Neural progenitor cell (in vitro differentiated cells): ENCODE results near the gene RIT1. TPM values are rescaled to one million over a fixed set of nuclear protein-coding genes. Genes with fewer than 3 reads are reported as not detected.
A peak's percentile ranks its signal among the peaks of the same experiment; 100 is the strongest.

Experiments
- DNase-seq: peaks from one replicate; pipeline ENCODE4 v3.0.0-alpha.2; 2016; ENCODE audit warnings: low spot score
- H2AFZ ChIP-seq: fragments of 200-600 bp; sonication (generic); replicated peaks from 2 replicates; pipeline ENCODE4 v1.6.1; 2016; ENCODE audit warnings: antibody characterized with exemption
- H3F3A ChIP-seq: fragments of 200-600 bp; sonication (generic); 2 replicates; pipeline ENCODE4 v1.6.1; 2016; ENCODE audit warnings: antibody characterized with exemption, low read depth
- H3K27ac ChIP-seq: fragments of 200-600 bp; sonication (generic); 2 replicates; pipeline ENCODE4 v1.5.1; 2016; ENCODE audit warnings: mild to moderate bottlenecking
- H3K27me3 ChIP-seq: fragments of 200-600 bp; sonication (generic); 2 replicates; pipeline ENCODE4 v1.6.1; 2016; ENCODE audit warnings: mild to moderate bottlenecking, moderate library complexity
- H3K36me3 ChIP-seq: fragments of 200-600 bp; sonication (generic); 2 replicates; pipeline ENCODE4 v1.5.1; 2016
- H3K4me1 ChIP-seq: fragments of 200-600 bp; sonication (generic); 2 replicates; pipeline ENCODE4 v1.6.1; 2016; ENCODE audit warnings: mixed run types
- H3K4me2 ChIP-seq: fragments of 200-600 bp; sonication (generic); 2 replicates; pipeline ENCODE4 v1.6.1; 2016
- H3K4me3 ChIP-seq: fragments of 200-600 bp; sonication (generic); 2 replicates; pipeline ENCODE4 v1.5.1; 2016
- H3K79me2 ChIP-seq: fragments of 200-600 bp; sonication (generic); 2 replicates; pipeline ENCODE4 v1.6.1; 2016; ENCODE audit warnings: low read depth
- H3K9ac ChIP-seq: fragments of 200-600 bp; sonication (generic); 2 replicates; pipeline ENCODE4 v1.6.1; 2016
- H3K9me3 ChIP-seq: fragments of 200-600 bp; sonication (generic); 2 replicates; pipeline ENCODE4 v1.5.1; 2016; ENCODE audit warnings: low read depth
- H4K20me1 ChIP-seq: fragments of 200-600 bp; sonication (generic); 2 replicates; pipeline ENCODE4 v1.6.1; 2016; ENCODE audit warnings: low read depth
- H3K27ac Mint-ChIP-seq: 3 replicates; pipeline ENCODE4 v1.8.0; 2021; ENCODE audit warnings: mixed read lengths
- H3K27me3 Mint-ChIP-seq: 2 replicates; pipeline ENCODE4 v1.8.0; 2022; ENCODE audit warnings: low read depth, mild to moderate bottlenecking, inconsistent platforms, moderate library complexity, mixed read lengths; ENCODE audit not compliant: insufficient read depth
- H3K36me3 Mint-ChIP-seq: 3 replicates; pipeline ENCODE4 v1.8.0; 2021; ENCODE audit warnings: mixed read lengths
- H3K4me1 Mint-ChIP-seq: 3 replicates; pipeline ENCODE4 v1.8.0; 2021; ENCODE audit warnings: mixed read lengths
- H3K4me3 Mint-ChIP-seq: 3 replicates; pipeline ENCODE4 v1.8.0; 2021; ENCODE audit warnings: mild to moderate bottlenecking, moderate library complexity, mixed read lengths
- H3K9me3 Mint-ChIP-seq: 3 replicates; pipeline ENCODE4 v1.8.0; 2020; ENCODE audit warnings: mixed read lengths
- EZH2 ChIP-seq: fragments of 200-600 bp; sonication (generic); IDR thresholded peaks from 2 replicates; pipeline ENCODE4 v1.6.1; 2017; ENCODE audit warnings: antibody characterized with exemption, mild to moderate bottlenecking, moderate library complexity
- EZH2phosphoT487 ChIP-seq: fragments of 200-600 bp; sonication (generic); IDR thresholded peaks from 2 replicates; pipeline ENCODE4 v1.6.1; 2017; ENCODE audit warnings: antibody characterized with exemption
- total RNA-seq: library from RNA; depleted of rRNA; stranded (reverse); fragments of >200 nt; gene quantifications from 2 replicates; pipeline ENCODE4 v1.2.3, GENCODE V29; 2015; ENCODE audit warnings: low replicate concordance
- TF ChIP-seq, protein P1 (sequence below): fragments of 200-600 bp; sonication (generic); IDR thresholded peaks from 2 replicates; pipeline ENCODE4 v1.5.1; 2017; ENCODE audit warnings: antibody characterized with exemption, mild to moderate bottlenecking

The RIT1 gene
- total RNA-seq, 1 donor from 2014 or later = 51.3 TPM

DNA sequence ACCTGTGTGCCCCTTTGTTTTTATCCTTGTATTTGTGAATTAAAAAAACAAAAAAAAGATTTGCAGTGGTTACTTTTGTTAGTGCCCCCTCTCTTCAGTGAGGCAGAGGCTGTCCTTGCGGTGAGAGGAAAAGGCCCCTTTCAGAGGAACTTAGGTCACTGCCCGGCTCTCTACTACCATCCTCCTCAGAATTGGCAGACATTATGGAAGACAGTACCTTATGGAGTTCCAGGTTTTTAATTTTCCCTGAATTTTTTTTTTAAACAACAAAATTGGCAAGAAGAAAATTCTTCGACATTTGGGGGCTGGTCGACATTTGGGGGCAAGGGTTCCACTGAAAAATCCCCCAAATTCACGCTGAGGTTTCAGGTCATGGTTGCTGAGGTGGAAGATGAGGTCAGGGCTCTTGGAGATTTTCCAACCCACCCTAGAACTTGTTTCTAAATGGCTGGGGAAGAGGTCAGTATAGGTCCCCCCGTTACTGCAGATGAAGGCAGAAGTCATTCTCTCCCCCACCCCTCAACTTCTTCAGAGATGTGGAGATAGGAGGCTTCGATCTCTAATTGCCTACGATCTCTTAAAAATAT is 35.6 kb upstream of the RIT1 start:
- Histone ChIP-seq H3K4me3 (no peak overlapping the region), H2AFZ (no peak overlapping the region), H3K9ac (no peak overlapping the region), H3K79me2 (no peaks in the 10 kb centered on the region), H3K27me3 (no peaks in the 10 kb centered on the region), H3K27ac (peak overlapping the region; percentile 65), H3F3A (peaks cover 34% of the 10 kb centered on the region), H3K4me1 (peaks cover 10% of the 10 kb centered on the region), H4K20me1 (peaks cover 3% of the 10 kb centered on the region), H3K4me2 (no peak overlapping the region), H3K36me3 (peaks cover 7% of the 10 kb centered on the region), H3K9me3 (no peaks in the 10 kb centered on the region)
- TF ChIP-seq EZH2phosphoT487 = no peak
- TF ChIP-seq EZH2 = no peak
- TF ChIP-seq, protein P1, sequence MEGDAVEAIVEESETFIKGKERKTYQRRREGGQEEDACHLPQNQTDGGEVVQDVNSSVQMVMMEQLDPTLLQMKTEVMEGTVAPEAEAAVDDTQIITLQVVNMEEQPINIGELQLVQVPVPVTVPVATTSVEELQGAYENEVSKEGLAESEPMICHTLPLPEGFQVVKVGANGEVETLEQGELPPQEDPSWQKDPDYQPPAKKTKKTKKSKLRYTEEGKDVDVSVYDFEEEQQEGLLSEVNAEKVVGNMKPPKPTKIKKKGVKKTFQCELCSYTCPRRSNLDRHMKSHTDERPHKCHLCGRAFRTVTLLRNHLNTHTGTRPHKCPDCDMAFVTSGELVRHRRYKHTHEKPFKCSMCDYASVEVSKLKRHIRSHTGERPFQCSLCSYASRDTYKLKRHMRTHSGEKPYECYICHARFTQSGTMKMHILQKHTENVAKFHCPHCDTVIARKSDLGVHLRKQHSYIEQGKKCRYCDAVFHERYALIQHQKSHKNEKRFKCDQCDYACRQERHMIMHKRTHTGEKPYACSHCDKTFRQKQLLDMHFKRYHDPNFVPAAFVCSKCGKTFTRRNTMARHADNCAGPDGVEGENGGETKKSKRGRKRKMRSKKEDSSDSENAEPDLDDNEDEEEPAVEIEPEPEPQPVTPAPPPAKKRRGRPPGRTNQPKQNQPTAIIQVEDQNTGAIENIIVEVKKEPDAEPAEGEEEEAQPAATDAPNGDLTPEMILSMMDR = no peak
- H3K4me1 Mint-ChIP-seq = peaks cover 7% of the 10 kb centered on the region
- no peak for DNase-seq
- peaks cover 12% of the 10 kb centered on the region for H3K36me3 Mint-ChIP-seq
- H3K27ac Mint-ChIP-seq = no peak overlapping the region
- no peaks in the 10 kb centered on the region for H3K9me3 Mint-ChIP-seq
- peaks cover 4% of the 10 kb centered on the region for H3K27me3 Mint-ChIP-seq
- H3K4me3 Mint-ChIP-seq = no peak overlapping the region

DNA sequence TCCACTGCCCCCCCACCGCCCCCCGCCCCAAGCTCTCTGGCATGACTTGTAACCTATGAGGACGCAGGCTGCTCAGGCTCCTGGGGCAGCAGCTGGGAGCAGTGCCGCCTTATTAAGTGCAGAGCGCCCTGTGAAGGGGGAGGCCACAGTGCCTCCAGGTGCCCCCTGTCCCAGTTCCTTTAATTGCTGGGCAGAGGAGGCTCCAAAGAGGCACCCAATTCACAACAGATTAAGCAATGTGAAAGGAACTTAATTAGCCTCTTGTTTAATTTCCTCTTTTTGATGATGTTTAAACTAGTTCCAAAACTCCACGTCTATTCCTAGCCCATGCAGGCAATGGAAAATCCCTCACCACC is 33.3 kb upstream of the RIT1 start:
- H3K27me3 Mint-ChIP-seq = peaks cover 2% of the 10 kb centered on the region
- TF ChIP-seq, protein P1 = no peak
- TF ChIP-seq EZH2 (no peak), EZH2phosphoT487 (no peak)
- H3K4me3 ChIP-seq = no peak overlapping the region
- peak overlapping the region; percentile 61 for H3K27ac Mint-ChIP-seq
- H2AFZ ChIP-seq = no peak overlapping the region
- H3K4me1 ChIP-seq = peaks cover 10% of the 10 kb centered on the region
- no peaks in the 10 kb centered on the region for H3K9me3 Mint-ChIP-seq
- H3K4me3 Mint-ChIP-seq = no peak overlapping the region
- H4K20me1 ChIP-seq = peaks cover 3% of the 10 kb centered on the region
- H3K36me3 Mint-ChIP-seq = peaks cover 6% of the 10 kb centered on the region
- no peaks in the 10 kb centered on the region for H3K79me2 ChIP-seq
- peaks cover 7% of the 10 kb centered on the region for H3K36me3 ChIP-seq
- no peak overlapping the region for H3K9ac ChIP-seq
- H3K4me1 Mint-ChIP-seq = peaks cover 18% of the 10 kb centered on the region
- H3F3A ChIP-seq = peaks cover 34% of the 10 kb centered on the region
- H3K9me3 ChIP-seq = no peaks in the 10 kb centered on the region
- peak overlapping the region; percentile 0 for H3K4me2 ChIP-seq
- DNase-seq = no peak
- H3K27me3 ChIP-seq = no peaks in the 10 kb centered on the region
- H3K27ac ChIP-seq = no peak overlapping the region

DNA sequence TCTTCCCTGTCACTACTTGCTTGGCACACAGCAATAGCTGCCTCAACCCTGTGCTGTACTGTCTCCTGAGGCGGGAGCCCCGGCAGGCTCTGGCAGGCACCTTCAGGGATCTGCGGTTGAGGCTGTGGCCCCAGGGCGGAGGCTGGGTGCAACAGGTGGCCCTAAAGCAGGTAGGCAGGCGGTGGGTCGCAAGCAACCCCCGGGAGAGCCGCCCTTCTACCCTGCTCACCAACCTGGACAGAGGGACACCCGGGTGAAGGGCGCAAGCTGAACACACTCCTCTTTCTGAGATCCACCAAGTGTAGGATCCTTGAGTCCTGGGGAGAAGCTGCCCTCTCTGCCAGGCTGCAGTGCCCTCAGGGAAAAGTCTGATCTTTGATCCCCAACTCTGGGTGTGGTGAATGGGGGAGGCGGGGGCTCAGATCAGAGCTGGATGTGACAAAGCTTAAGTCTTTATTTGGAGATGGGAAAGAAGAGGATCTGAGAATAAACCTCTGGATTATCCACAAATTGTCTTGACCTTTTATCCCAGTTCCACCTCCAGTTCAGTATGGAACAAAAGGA is 31.5 kb upstream of the RIT1 start:
- peaks cover 23% of the 10 kb centered on the region for H3K4me1 Mint-ChIP-seq

More for the DNA sequence above, 31.5 kb upstream of the RIT1 start:
- DNase-seq = no peak
- Histone ChIP-seq H3K4me2 (no peak overlapping the region), H3K27me3 (no peaks in the 10 kb centered on the region), H3F3A (peaks cover 31% of the 10 kb centered on the region), H3K9me3 (no peaks in the 10 kb centered on the region), H3K4me1 (peaks cover 10% of the 10 kb centered on the region), H3K4me3 (no peak overlapping the region), H3K36me3 (no peaks in the 10 kb centered on the region), H4K20me1 (peaks cover 3% of the 10 kb centered on the region), H3K79me2 (no peaks in the 10 kb centered on the region), H2AFZ (no peak overlapping the region), H3K27ac (no peak overlapping the region), H3K9ac (no peak overlapping the region)
- peaks cover 6% of the 10 kb centered on the region for H3K36me3 Mint-ChIP-seq
- TF ChIP-seq, protein P1 = no peak
- TF ChIP-seq EZH2phosphoT487 = no peak
- TF ChIP-seq EZH2 = no peak
- peak overlapping the region; percentile 81 for H3K27ac Mint-ChIP-seq
- H3K4me3 Mint-ChIP-seq = no peak overlapping the region
- H3K9me3 Mint-ChIP-seq = no peaks in the 10 kb centered on the region
- peaks cover 4% of the 10 kb centered on the region for H3K27me3 Mint-ChIP-seq
